ENCODE results near the gene TRMT61A.

- TF ChIP-seq EZH2 (IDR thresholded peaks at IDR 0.05; ENCODE audit: low read depth) (no peak), CTCF (conservative IDR thresholded peaks at IDR 0.05) (no peak)
Observed at GRCh38 chr14:103501041-103501870, 27.7 kb upstream of the TRMT61A start.
